Measurements from ENCODE around the gene MYPOP.

Gene MYPOP

GRCh38 chr19:45878043-45878794 is 24.2 kb downstream of the MYPOP start:
- TF ChIP-seq REST (IDR thresholded peaks at IDR 0.05; ENCODE audit: insufficient read depth in 1 of 2, low read depth in 2 of 2, low read length in 2 of 2) (no peak), SIN3A (IDR thresholded peaks at IDR 0.05; ENCODE audit: borderline replicate concordance, insufficient read depth, low read length) (no peak), TAF1 (IDR thresholded peaks at IDR 0.05; ENCODE audit: borderline replicate concordance, insufficient read depth, low read length) (no peak), POLR2AphosphoS5 (IDR thresholded peaks at IDR 0.05; ENCODE audit: low read depth, low read length) (no peak), FOXP2 (optimal IDR thresholded peaks at IDR 0.05; ENCODE audit: borderline replicate concordance, extremely low read depth, extremely low read length, insufficient read depth) (no peak)

GRCh38 chr19:45876411-45877197 is 25.8 kb downstream of the MYPOP start:
- no peak for TF ChIP-seq SIN3A (IDR thresholded peaks at IDR 0.05; ENCODE audit: borderline replicate concordance, insufficient read depth, low read length)
- TF ChIP-seq POLR2AphosphoS5 (IDR thresholded peaks at IDR 0.05; ENCODE audit: low read depth, low read length), result no peak
- TF ChIP-seq FOXP2 (optimal IDR thresholded peaks at IDR 0.05; ENCODE audit: borderline replicate concordance, extremely low read depth, extremely low read length, insufficient read depth), result no peak
- TF ChIP-seq REST (IDR thresholded peaks at IDR 0.05; ENCODE audit: insufficient read depth in 1 of 2, low read depth in 2 of 2, low read length in 2 of 2), result no peak
- no peak for TF ChIP-seq TAF1 (IDR thresholded peaks at IDR 0.05; ENCODE audit: borderline replicate concordance, insufficient read depth, low read length)

GRCh38 chr19:45876161-45876410 is 26.3 kb downstream of the MYPOP start:
- TF ChIP-seq POLR2AphosphoS5 (IDR thresholded peaks at IDR 0.05; ENCODE audit: low read depth, low read length) (no peak), FOXP2 (optimal IDR thresholded peaks at IDR 0.05; ENCODE audit: borderline replicate concordance, extremely low read depth, extremely low read length, insufficient read depth) (no peak), TAF1 (IDR thresholded peaks at IDR 0.05; ENCODE audit: borderline replicate concordance, insufficient read depth, low read length) (no peak), SIN3A (IDR thresholded peaks at IDR 0.05; ENCODE audit: borderline replicate concordance, insufficient read depth, low read length) (no peak), REST (IDR thresholded peaks at IDR 0.05; ENCODE audit: insufficient read depth in 1 of 2, low read depth in 2 of 2, low read length in 2 of 2) (no peak)

GRCh38 chr19:45874620-45874966 is 27.8 kb downstream of the MYPOP start:
- no peak for TF ChIP-seq FOXP2 (optimal IDR thresholded peaks at IDR 0.05; ENCODE audit: borderline replicate concordance, extremely low read depth, extremely low read length, insufficient read depth)
- TF ChIP-seq TAF1 (IDR thresholded peaks at IDR 0.05; ENCODE audit: borderline replicate concordance, insufficient read depth, low read length), result no peak
- no peak for TF ChIP-seq REST (IDR thresholded peaks at IDR 0.05; ENCODE audit: insufficient read depth in 1 of 2, low read depth in 2 of 2, low read length in 2 of 2)
- TF ChIP-seq POLR2AphosphoS5 (IDR thresholded peaks at IDR 0.05; ENCODE audit: low read depth, low read length), result no peak
- no peak for TF ChIP-seq SIN3A (IDR thresholded peaks at IDR 0.05; ENCODE audit: borderline replicate concordance, insufficient read depth, low read length)

All from PFSK-1 (cell line).